Endothelial cell (in vitro differentiated cells): ENCODE results near the gene HTR3B. TPM values are rescaled to one million over a fixed set of nuclear protein-coding genes. Genes with fewer than 3 reads are reported as not detected.

Experiments
- DNase-seq: peaks from one replicate; pipeline ENCODE4 v3.0.0; 2021; ENCODE audit warnings: low spot score
- H3K27ac Mint-ChIP-seq: one replicate; pipeline ENCODE4 v1.8.0; 2021; ENCODE audit warnings: mixed read lengths, inconsistent platforms; ENCODE audit not compliant: unreplicated experiment
- H3K27me3 Mint-ChIP-seq: one replicate; pipeline ENCODE4 v1.8.0; 2021; ENCODE audit warnings: mild to moderate bottlenecking, moderate library complexity, mixed read lengths, inconsistent platforms; ENCODE audit not compliant: unreplicated experiment
- H3K36me3 Mint-ChIP-seq: one replicate; pipeline ENCODE4 v1.8.0; 2021; ENCODE audit warnings: mild to moderate bottlenecking, low read depth, mixed read lengths, inconsistent platforms; ENCODE audit not compliant: unreplicated experiment
- H3K4me1 Mint-ChIP-seq: one replicate; pipeline ENCODE4 v1.8.0; 2021; ENCODE audit warnings: mild to moderate bottlenecking, mixed read lengths, inconsistent platforms; ENCODE audit not compliant: unreplicated experiment
- H3K4me3 Mint-ChIP-seq: one replicate; pipeline ENCODE4 v1.8.0; 2021; ENCODE audit warnings: mild to moderate bottlenecking, mixed read lengths, inconsistent platforms; ENCODE audit not compliant: unreplicated experiment
- H3K9me3 Mint-ChIP-seq: one replicate; pipeline ENCODE4 v1.8.0; 2021; ENCODE audit warnings: mixed read lengths, inconsistent platforms; ENCODE audit not compliant: unreplicated experiment
- CTCF ChIP-seq: fragments of 200-600 bp; sonication (generic); IDR thresholded peaks from one replicate; pipeline ENCODE4 v1.5.0; 2021; ENCODE audit warnings: antibody characterized with exemption; ENCODE audit not compliant: unreplicated experiment
- total RNA-seq: library from RNA; stranded (reverse); fragmentation: NEBNext Ultra II Directional; extraction: Animal tissue kit (Norgen Biotek cat#: 25700); gene quantifications from one replicate; pipeline ENCODE4 v1.2.1, GENCODE V29; 2021; ENCODE audit not compliant: unreplicated experiment

Gene HTR3B
- total RNA-seq, 1 donor from 2014 or later, result not detected

- H3K27ac Mint-ChIP-seq, result no peak overlapping the region
- H3K4me1 Mint-ChIP-seq, result no peaks in the 10 kb centered on the region
- DNase-seq, result no peak
- H3K27me3 Mint-ChIP-seq, result peaks cover 2% of the 10 kb centered on the region
- H3K36me3 Mint-ChIP-seq, result no peaks in the 10 kb centered on the region
- no peak for TF ChIP-seq CTCF
- H3K9me3 Mint-ChIP-seq, result no peaks in the 10 kb centered on the region
- H3K4me3 Mint-ChIP-seq, result no peak overlapping the region
These were observed 80.2 kb downstream of the HTR3B start for GRCh38 chr11:113984781-113985180.

DNA sequence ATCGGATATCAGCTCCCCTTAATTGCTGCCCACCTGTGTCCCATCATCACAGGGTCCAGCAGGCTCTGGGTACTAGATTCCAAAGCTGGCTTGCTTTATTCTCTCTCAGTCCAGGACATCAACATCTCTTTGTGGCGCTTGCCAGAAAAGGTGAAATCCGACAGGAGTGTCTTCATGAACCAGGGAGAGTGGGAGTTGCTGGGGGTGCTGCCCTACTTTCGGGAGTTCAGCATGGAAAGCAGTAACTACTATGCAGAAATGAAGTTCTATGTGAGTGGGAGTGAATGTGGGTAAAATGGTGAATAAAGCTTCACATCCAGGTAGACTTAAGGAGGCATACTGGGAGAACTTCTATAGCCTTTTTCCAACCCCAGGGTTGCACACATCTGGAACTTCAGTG is 81.3 kb downstream of the HTR3B start:
- no peak for DNase-seq
- Mint-ChIP-seq H3K36me3 (no peaks in the 10 kb centered on the region), H3K9me3 (no peaks in the 10 kb centered on the region), H3K27me3 (peaks cover 2% of the 10 kb centered on the region), H3K4me3 (no peak overlapping the region), H3K4me1 (no peaks in the 10 kb centered on the region), H3K27ac (no peak overlapping the region)
- TF ChIP-seq CTCF, result no peak

DNA sequence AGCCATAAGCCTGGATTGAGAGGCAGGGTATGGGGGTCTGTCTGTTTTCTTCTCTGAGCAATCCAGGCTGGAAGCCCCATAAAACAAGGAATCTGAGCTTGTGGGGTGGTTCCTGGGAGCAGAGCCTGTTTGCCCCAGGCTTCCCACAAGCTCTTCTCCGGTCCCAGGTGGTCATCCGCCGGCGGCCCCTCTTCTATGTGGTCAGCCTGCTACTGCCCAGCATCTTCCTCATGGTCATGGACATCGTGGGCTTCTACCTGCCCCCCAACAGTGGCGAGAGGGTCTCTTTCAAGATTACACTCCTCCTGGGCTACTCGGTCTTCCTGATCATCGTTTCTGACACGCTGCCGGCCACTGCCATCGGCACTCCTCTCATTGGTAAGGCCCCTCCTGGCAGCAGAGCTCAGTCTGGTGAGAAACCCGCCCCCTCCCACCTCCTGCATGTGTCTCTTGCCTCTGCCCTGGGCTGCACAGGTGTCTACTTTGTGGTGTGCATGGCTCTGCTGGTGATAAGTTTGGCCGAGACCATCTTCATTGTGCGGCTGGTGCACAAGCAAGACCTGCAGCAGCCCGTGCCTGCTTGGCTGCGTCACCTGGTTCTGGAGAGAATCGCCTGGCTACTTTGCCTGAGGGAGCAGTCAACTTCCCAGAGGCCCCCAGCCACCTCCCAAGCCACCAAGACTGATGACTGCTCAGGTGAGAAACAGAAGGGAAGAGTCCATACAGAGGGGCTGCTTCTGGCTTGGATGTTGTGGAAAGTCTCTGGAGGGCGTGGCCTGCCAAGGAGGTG is 82.0 kb downstream of the HTR3B start:
- Mint-ChIP-seq H3K27ac (no peak overlapping the region), H3K4me1 (no peaks in the 10 kb centered on the region), H3K9me3 (no peaks in the 10 kb centered on the region)

GRCh38 chr11:113989381-113989780 is 84.8 kb downstream of the HTR3B start:
- TF ChIP-seq CTCF, result no peak
- no peak overlapping the region for H3K27ac Mint-ChIP-seq
- no peak for DNase-seq
- H3K4me1 Mint-ChIP-seq, result no peaks in the 10 kb centered on the region
- H3K27me3 Mint-ChIP-seq, result peaks cover 2% of the 10 kb centered on the region
- no peaks in the 10 kb centered on the region for H3K9me3 Mint-ChIP-seq
- no peak overlapping the region for H3K4me3 Mint-ChIP-seq
- no peaks in the 10 kb centered on the region for H3K36me3 Mint-ChIP-seq

More for the DNA sequence above, 82.0 kb downstream of the HTR3B start:
- TF ChIP-seq CTCF, result no peak
- Mint-ChIP-seq H3K27me3 (peaks cover 2% of the 10 kb centered on the region), H3K36me3 (no peaks in the 10 kb centered on the region), H3K4me3 (no peak overlapping the region)
- no peak for DNase-seq

DNA sequence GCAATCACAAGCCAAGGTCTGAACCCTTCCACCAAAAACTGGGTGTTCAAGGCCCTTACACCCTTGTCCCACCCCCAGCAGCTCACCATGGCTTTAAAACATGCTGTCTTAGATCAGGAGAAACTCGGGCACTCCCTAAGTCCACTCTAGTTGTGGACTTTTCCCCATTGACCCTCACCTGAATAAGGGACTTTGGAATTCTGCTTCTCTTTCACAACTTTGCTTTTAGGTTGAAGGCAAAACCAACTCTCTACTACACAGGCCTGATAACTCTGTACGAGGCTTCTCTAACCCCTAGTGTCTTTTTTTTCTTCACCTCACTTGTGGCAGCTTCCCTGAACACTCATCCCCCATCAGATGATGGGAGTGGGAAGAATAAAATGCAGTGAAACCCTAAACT is 85.3 kb downstream of the HTR3B start:
- Mint-ChIP-seq H3K9me3 (no peaks in the 10 kb centered on the region), H3K36me3 (no peaks in the 10 kb centered on the region), H3K27ac (no peak overlapping the region), H3K27me3 (peaks cover 5% of the 10 kb centered on the region), H3K4me3 (no peak overlapping the region), H3K4me1 (no peaks in the 10 kb centered on the region)
- no peak for TF ChIP-seq CTCF
- DNase-seq, result no peak
